Posterior vena cava (tissue), 2 donors: Measurements from ENCODE around the gene GREB1L. TPM values are rescaled to one million over a fixed set of nuclear protein-coding genes. Genes with fewer than 3 reads are reported as not detected.

Experiments
- DNase-seq: peaks from one replicate; pipeline ENCODE4 v3.0.0-alpha.2; 2020; ENCODE audit warnings: low spot score
- intact Hi-C, 2 donors: fragments of 100-400 bp; cut with DNase I; formaldehyde crosslinking; loops; one replicate each; pipeline versions ENCODE4 v1.14.1 to v1.14.2; 2022 to 2023
- total RNA-seq, 2 donors: library from RNA; stranded (reverse); fragmentation: NEBNext Ultra II Directional; extraction: Animal tissue kit (Norgen Biotek cat#: 25700); gene quantifications; one replicate each; pipeline ENCODE4 v1.2.1, GENCODE V29; 2021
- donor health status: DM: yes; HTN: yes; CAD: no.
- donor health status: DM: yes; HTN: yes; CAD: no.

The GREB1L gene
- total RNA-seq, 2 donors from 2014 or later = 1.0 to 3.3 TPM

DNA sequence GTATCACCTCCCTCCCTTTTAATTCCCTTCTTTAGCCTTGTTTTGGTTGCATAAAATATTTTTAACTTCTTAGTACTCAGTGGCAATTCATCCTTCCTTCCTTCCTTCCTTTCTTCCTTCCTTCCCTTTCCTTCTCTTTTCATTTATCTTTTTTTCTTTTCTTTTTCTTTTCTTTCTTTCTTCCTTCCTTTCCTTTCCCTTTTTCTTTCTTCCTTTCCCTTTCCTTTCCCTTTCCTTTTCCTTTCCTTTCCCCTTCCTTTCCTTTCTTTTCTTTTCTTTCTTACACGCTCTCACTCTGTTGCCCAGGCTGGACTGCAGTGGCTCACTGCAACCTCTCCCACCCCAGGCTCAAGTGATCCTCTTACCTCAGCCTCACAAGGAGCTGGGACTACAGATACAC, 160.2 kb downstream of the GREB1L start:
- DNase-seq = no peak
- intact Hi-C loops = no loop called here

DNA sequence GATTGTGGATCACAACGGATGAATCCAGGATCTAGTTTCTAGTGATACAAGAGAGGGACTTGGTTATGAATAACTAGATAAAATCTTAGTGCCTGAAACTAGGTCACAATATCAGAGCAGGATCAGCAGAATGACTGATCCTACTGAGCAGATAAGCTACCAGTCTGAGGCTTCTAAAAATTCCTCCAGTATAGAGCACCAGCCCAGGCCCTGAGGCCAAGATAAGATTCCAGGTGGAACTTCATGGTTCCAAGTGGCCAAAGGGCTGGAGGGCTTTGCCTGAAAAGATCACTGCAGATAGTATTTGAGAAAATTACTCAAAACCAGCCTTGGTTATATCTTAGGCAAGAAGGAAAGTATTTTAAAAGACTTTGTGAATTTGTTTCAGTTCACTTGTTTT, 162.4 kb downstream of the GREB1L start:
- intact Hi-C loops = no loop called here
- DNase-seq = no peak

DNA sequence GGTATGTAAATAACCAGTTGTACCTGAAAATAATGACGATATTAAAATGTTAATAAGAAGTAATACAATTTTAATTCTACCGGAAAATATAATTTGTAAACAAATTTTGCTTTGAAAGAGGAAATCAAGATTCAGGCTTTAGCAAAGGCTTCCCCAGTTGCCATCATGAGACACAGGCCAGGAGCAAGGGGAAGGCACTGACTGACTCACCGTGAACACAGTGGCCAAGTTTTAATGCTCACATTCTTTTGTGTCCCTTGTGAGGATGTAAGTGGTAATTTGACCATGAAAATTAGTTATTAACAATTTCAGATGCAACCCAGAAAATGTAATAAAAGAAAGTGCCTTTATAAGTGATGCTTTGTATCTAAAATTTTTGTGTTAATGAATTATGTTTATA, 164.1 kb downstream of the GREB1L start:
- intact Hi-C loops = no loop called here
- no peak for DNase-seq

DNA sequence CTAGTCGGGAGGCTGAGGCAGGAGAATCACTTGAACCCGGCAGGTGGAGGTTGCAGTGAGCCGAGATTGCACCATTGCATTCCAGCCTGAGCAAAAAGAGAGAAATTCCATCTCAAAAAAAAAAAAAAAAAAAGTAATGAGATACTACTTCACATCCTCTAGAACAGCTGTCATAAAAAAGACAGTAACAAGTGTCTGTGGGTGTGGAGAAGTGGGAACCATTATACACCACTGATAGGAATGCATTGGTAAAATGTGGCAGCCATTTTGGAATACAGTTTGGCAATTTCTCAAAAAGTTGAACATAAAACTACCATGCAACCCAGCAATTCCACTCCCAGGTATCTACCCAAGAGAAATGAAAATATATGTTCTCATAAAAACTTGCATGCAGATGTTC, 166.6 kb downstream of the GREB1L start:
- intact Hi-C loops = no loop called here
- DNase-seq = no peak

DNA sequence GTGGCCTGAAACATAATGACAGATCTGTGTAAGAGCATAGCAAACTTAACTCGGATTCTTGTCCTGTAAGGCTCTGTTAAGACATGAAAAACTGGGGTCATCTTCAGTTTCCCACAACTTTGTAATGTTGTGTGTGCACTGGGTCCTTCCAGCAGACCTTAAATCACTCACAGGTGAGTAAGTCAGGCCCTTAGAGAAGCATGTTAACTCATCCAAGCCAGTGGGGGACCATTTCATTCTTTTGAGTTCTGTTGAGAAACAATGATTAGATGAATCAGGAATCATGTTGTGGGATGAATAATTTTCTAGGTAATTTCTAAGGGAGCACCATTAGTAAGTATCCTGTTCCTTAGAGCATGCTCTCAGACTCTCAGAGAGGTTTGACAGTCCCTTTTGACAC, 191.4 kb downstream of the GREB1L start:
- intact Hi-C loops = no loop called here
- DNase-seq = no peak

DNA sequence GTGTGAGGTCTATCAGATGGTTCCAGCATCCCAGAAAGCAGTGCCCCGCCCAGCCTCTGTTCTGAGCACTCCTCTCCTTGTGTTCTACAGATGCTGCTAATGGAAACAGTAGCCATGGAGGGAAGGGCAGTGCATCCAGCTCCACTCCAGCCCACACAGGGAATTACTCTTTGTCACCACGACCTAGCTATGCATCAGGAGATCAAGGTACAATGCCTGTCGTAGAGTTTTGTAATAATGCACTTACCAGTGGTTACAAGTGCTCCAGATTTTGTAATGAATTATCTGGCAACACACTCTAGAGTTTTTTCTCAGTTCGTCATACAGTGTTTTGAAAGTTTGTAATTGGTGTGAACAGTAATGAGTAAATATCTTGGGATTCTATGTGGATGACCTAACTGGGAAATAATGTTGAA, 197.4 kb downstream of the GREB1L start:
- intact Hi-C loops = no loop called here
- no peak for DNase-seq

DNA sequence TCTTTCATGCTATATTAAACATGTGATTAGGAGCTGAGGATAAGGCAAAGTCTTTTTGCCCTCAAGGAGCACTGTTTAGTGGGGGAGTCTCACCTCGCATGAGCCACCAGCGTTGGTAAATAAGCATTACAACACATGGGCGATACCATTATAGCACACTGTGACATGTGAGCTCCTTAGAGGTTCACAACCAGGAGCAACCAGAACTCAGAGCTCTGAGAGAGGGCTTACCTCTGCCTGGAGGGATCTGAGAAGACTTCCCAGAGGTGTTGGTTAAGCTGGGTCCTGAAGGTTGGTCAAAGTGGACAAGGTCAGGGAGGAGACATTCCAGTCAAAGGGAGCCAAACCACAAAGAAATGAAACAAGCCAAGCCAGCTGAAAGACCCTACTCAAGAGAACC, 199.6 kb downstream of the GREB1L start:
- intact Hi-C loops = loop anchor here (10.0 kb wide), 1 partner anchor 247 kb away; no protein-coding TSS in a partner anchor
- DNase-seq = no peak

DNA sequence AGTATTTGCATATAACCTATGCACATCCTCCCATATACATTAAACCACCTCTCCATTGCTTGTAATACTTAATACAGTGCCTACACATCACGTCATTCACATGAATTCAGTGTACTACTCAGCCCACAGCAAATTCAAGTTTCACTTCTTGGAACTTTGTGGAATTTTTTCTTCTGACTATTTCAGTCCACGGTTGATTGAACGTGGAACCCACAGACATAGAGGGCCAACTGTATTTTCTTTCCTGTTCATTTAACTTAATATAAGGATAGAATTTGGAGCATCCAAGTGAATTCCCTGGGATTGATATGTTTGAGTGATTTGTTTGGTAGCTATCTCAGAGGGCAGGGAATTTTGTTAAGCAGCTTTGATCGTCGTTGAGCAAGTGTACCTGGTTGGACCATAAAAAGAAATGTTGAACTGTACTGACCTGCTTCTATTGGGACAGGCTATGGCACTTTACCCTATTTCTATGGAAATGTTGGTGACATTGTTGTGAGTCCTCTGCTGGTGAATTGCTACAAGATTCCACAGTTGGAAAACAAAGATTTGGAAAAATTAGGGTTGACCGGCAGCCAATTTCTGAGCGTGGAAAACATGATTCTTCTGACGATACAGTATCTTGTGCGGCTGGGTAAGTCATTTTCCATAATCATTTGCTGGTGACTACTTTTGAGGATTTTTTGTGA, 201.9 kb downstream of the GREB1L start:
- DNase-seq = no peak
- intact Hi-C loops = loop anchor here (10.0 kb wide), 1 partner anchor 249 kb away; no protein-coding TSS in a partner anchor

DNA sequence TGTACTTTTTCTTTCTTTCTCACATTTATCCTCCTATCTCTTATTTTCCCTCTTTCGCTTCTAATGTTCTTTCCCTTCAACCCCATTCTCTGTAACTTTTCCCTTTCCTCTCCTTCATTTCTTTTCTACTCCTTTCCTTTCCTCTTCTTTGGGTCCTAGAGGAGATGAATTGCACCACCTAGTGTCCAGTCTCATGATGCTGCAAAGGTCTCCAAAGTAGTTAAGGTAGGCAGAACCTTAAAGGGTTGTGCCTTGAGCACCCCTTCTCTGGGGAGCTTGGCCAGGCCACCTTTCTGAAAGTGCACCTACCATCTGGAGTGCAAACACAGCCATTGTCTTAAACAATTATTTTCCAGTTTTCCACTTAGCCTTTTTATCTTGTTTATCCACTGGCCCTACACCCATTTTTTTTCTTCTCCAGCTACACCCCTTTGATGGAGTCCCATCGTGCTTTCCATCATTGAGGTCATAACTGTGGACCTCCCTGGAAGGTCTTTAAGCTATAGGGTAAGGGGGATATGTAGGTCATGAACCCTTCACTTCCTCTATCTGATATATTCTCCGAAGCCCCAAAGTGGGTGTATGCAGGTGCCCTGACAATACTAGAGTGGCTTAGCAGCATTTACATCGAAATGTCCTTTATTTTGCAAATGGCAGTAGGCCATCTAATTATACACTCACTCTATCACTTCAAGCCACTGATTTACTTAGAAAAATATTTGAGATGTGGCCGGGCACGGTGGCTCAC, 202.6 kb downstream of the GREB1L start:
- intact Hi-C loops = loop anchor here (10.0 kb wide), 1 partner anchor 250 kb away; no protein-coding TSS in a partner anchor
- DNase-seq = no peak

DNA sequence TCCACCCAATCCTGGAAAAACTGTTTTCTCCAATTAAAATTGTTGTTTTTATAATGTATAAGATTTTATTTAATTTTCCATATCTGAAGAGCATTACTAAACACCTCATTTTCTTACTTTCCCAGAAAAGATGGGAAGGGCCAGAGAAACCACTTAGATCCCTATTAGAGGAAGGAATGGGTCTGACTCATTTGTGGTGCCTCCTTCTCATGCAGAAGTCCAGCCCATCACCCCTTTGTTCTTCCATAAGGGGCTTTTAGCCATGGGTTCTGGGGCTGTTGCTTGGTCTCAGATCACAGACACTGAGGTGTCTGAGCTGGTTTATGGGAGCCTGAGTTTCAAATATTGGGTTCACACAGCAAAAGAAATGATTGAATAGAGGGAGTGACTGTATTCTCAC, 206.3 kb downstream of the GREB1L start:
- intact Hi-C loops = loop anchor here (10.0 kb wide), 1 partner anchor 253 kb away; no protein-coding TSS in a partner anchor
- no peak for DNase-seq

DNA sequence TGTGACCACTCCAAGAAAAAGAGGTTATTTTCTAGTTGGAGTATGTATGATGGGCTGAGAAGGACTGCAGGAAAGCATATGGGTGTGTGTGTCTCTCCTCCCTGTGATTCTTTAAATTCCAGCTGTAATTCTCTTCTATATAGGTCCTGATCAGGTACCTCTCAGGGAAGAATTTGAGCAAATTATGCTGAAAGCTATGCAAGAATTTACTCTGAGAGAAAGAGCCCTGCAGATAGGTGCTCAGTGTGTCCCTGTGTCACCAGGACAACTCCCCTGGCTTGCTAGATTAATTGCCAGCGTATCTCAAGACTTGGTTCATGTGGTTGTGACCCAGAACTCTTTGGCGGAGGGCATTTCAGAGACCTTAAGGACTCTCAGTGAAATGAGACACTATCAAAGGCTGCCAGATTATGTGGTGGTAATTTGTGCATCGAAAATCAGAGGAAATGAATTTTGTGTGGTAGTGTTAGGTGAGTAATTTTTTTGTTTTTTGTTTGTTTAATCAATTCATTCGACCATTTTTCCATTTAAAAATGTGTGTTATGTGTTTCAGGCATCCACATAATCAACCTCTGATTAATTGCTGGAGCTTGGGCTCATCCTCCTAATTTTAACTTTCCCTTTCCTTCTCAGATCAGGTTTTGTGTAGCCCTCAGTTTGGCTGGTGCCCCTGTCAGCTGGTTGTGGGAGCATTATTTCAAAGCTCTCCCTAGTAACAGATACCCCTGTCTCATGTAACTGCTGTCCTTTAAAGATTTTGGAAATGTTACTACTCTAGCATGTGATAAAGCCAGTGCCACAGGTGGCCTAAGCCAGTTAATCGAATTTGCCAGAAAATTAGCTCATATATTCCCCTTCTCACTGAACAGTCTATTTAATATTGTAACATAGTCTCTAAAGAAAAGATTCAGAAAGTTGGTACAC, 207.6 kb downstream of the GREB1L start:
- intact Hi-C loops = loop anchor here (10.0 kb wide), 1 partner anchor 255 kb away; no protein-coding TSS in a partner anchor
- DNase-seq = no peak

DNA sequence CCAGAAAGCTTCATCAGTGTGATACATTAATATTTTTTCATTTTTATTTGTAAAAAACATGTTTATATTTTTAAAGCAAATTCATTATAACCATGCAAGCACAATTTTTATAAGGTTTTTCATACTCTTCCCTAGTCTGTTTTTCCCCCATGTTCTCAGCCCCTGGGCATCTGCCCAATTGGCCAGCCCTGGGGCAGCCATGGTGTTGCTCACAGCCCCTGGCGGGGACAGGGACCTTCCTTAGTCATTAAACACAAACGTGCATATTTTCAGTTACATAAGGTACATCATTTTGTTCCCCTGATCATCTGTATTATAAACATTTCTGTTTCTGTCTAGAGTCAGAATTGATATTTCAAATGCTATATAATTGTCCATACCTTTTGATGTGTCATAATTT, 208.5 kb downstream of the GREB1L start:
- DNase-seq = no peak
- intact Hi-C loops = no loop called here

DNA sequence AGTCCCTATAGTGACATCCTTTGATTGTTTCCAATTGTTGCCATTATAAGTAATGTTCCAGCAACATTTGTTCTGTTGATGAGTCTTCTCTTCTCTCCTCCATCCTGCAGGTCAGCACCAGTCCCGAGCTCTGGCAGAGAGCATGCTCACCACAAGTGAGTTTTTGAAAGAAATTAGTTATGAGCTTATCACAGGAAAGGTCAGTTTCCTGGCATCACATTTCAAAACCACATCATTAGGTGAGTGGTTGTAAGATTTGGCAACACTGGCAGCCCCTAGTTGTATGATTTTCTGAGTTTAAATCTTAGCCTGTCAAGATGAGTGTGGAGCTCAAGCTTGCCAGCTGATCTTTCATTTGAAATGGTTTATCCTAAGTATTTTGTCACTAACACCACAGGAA, 208.9 kb downstream of the GREB1L start:
- intact Hi-C loops = no loop called here
- DNase-seq = no peak

DNA sequence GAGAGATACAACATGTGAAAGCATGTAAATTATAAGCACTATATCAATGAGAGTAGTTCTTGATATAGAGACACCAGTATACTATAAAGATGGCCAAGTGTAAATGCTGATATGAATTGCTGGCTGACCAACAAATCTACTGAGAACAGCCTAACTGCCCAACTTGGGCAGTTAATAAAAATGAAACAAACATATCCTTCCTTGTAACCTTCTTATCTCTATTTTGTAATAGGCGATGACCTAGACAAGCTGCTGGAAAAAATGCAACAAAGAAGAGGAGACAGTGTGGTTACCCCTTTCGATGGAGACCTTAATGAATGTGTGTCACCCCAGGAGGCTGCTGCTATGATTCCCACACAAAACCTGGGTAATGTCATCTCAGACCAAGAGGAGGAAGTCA, 209.8 kb downstream of the GREB1L start:
- no peak for DNase-seq
- intact Hi-C loops = no loop called here

DNA sequence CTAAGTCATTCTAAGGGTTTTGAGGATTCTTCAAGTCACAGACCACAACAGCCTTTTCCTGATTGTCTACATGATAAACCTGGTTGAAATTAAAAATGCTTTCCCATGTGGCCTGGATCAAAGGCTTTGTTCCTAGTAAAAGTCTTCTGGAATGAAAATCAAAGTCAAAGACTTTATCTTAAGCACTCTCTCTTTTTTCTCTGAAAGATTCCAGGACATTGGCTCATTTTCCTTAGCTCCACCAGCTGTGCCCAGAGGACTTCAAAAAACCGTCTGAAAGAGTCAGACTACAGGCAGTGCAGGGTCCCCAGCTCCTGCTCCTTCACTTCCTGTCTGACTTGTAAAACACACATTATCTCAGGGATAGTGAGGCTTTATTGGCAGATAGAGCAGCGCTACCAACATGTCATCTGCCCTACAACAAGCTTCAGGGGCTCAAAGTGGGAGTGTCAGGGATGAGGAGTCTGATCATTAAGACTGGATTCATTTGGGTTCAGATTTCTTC, 210.3 kb downstream of the GREB1L start:
- DNase-seq = no peak
- intact Hi-C loops = no loop called here

DNA sequence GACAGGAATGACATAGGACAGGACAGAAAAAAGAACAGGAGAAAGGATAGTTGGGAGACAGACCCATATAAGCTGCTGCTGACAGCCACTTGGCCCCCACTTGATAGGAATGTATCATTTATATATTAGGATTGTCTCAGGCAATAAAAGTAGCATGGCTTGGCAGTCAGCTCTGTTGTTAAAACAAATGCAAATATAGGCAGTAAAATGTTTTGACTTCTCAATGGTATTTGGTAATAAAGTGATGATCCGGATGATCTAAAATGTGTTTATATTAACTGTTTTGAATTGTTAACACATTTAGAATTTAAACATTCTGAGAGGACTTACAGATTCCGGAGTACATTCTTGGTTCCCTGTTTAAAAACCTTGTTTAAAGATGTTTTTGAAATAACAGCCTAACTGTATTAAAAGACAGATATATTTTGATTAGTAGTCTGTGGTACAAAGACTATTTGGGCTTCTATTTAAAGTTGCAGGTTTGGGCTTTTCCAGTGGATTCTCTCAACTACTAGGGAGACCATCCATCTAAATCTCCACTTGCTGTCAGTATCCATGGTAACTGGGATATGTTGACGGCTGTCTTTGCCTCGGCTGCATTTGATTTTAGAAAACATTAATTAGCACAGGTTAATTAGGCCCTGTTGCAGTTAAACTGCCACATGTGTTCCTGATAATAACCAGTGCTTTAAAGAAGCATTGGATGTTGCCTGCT, 210.9 kb downstream of the GREB1L start:
- intact Hi-C loops = no loop called here
- DNase-seq = no peak

DNA sequence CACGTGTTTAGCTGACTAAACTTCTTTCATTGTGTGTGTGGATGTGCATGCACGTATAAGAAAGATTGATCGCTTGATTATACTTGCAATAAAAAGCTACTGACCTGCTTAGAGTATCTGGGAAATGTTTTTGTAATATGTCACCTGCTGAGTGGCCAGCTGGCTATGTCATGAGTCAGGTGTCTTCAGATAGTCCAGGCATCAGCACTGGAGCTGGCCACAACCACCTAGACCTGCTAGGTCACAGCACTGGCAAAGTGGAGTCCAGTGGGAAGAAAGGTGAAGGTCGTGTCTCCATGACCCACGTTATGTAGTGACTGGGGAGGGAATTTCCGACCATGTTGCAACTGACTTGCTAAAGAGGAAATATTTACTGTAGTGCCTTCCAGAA, 211.5 kb downstream of the GREB1L start:
- no peak for DNase-seq
- intact Hi-C loops = no loop called here

DNA sequence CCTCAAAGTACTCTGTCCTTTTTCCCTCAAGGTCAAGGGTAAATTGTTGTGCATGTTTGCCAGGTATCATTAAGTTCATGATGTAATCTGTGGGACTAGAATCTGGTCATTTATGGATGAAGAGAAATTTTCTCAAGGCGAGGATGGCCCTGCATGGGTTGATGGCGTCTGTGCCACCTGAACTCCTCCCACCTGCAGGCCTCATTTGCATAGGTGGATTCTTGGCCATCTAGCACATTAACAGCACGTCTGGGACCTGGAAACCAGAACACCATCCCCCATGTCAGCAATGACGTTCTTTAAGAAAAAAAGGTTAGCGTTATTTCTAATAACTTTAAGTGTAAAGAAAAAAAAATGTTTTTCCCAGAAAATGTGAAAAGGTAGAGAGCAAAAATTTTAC, 212.7 kb downstream of the GREB1L start:
- no peak for DNase-seq
- intact Hi-C loops = no loop called here
